Endothelial cell of umbilical vein (primary cell): Measurements from ENCODE around the gene RPL31. TPM values are rescaled to one million over a fixed set of nuclear protein-coding genes. Genes with fewer than 3 reads are reported as not detected.

Source experiments
- BruUV-seq: library from RNA; stranded (reverse); fragments of 400-500 nt; replicated peaks from 2 replicates; lab custom pipeline; 2021; lab: Mats Ljungman, UMichigan
- CTCF ChIA-PET: fragments of 300-600, 350-600 bp; sonication (Branson Sonifier 250); formaldehyde crosslinking; loops from one replicate; lab custom pipeline; 2021; ENCODE audit warnings: antibody characterized with exemption, inconsistent platforms; lab: Charles Lee
- POLR2A ChIA-PET: fragments of 300-600, 350-600 bp; sonication (Branson Sonifier 250); formaldehyde crosslinking; loops from one replicate; lab custom pipeline; 2021; ENCODE audit warnings: antibody characterized with exemption, inconsistent platforms; lab: Charles Lee
- DNase-seq: peaks from one replicate; pipeline ENCODE4 v3.0.0-alpha.2; 2011; ENCODE audit warnings: low read depth, low spot score
- FAIRE-seq: peaks from 2 replicates; lab custom pipeline; 2011; peaks lifted over from hg19 to GRCh38; lab: Jason Lieb, UNC
- H2AFZ ChIP-seq: 2 replicates; pipeline ENCODE4 v1.6.0; 2012; ENCODE audit warnings: low read depth, low read length, control low read depth, inconsistent platforms
- H3K27ac ChIP-seq: 2 replicates; pipeline ENCODE4 v1.5.1; 2011; ENCODE audit warnings: low read depth, mild to moderate bottlenecking, control low read depth, low read length, moderate library complexity; ENCODE audit not compliant: insufficient read depth
- H3K27me3 ChIP-seq, 2 experiments: 2 replicates each; pipeline versions ENCODE4 v1.6.0 to v1.6.1; 2011; ENCODE audit warnings: low read length in 2 of 2, mixed read lengths in 1 of 2; ENCODE audit not compliant: control insufficient read depth in 2 of 2, insufficient read depth in 2 of 2
- H3K36me3 ChIP-seq, 2 experiments: 2 replicates in 1 of 2; 3 replicates in 1 of 2; pipeline ENCODE4 v1.5.1; 2011; ENCODE audit warnings: low read length in 2 of 2, mild to moderate bottlenecking in 1 of 2, moderate library complexity in 1 of 2; ENCODE audit not compliant: control insufficient read depth in 2 of 2, insufficient read depth in 2 of 2; ENCODE audit errors: extremely low read depth in 1 of 2
- H3K4me1 ChIP-seq: 3 replicates; pipeline ENCODE4 v1.5.1; 2011; ENCODE audit warnings: mild to moderate bottlenecking, low read length; ENCODE audit not compliant: control insufficient read depth, insufficient read depth; ENCODE audit errors: extremely low read depth
- H3K4me2 ChIP-seq: 2 replicates; pipeline ENCODE4 v1.6.1; 2011; ENCODE audit warnings: low read length, control low read depth, mixed read lengths; ENCODE audit not compliant: insufficient read depth
- H3K4me3 ChIP-seq, 3 experiments: fragments of 200-600 bp in 1 of 3; sonication (generic), shearing (Covaris generic) in 1 of 3; replicated peaks in 1 of 3; 2 replicates each; pipeline ENCODE4 v1.5.1; 2011 to 2016; ENCODE audit warnings: control low read depth in 3 of 3, low read length in 3 of 3, mild to moderate bottlenecking in 2 of 3, inconsistent platforms in 1 of 3, low read depth in 1 of 3, moderate library complexity in 1 of 3; ENCODE audit not compliant: insufficient read depth in 1 of 3
- H3K79me2 ChIP-seq: 2 replicates; pipeline ENCODE4 v1.6.0; 2012; ENCODE audit warnings: low read length, inconsistent platforms; ENCODE audit not compliant: control insufficient read depth, insufficient read depth
- H3K9ac ChIP-seq: replicated peaks from 2 replicates; pipeline ENCODE3; 2011; ENCODE audit warnings: low read length, control low read depth; ENCODE audit not compliant: insufficient read depth; ENCODE audit errors: extremely low read depth
- H3K9me1 ChIP-seq: replicated peaks from 3 replicates; pipeline ENCODE4 v1.6.0; 2011; ENCODE audit warnings: mild to moderate bottlenecking, low read length; ENCODE audit not compliant: control insufficient read depth, insufficient read depth; ENCODE audit errors: extremely low read depth
- H3K9me3 ChIP-seq: replicated peaks from 2 replicates; pipeline ENCODE4 v1.5.1; 2012; ENCODE audit warnings: low read length, inconsistent platforms; ENCODE audit not compliant: control insufficient read depth, insufficient read depth
- H4K20me1 ChIP-seq: replicated peaks from 2 replicates; pipeline ENCODE3; 2011; ENCODE audit warnings: mild to moderate bottlenecking, low read length; ENCODE audit not compliant: control insufficient read depth, insufficient read depth; ENCODE audit errors: extremely low read depth
- EZH2 ChIP-seq: IDR thresholded peaks from 2 replicates; pipeline ENCODE4 v1.6.1; 2012; ENCODE audit warnings: borderline replicate concordance, low read depth, mild to moderate bottlenecking, moderate library complexity, low read length, inconsistent platforms; ENCODE audit not compliant: severe bottlenecking
- FOS ChIP-seq: IDR thresholded peaks from 2 replicates; pipeline ENCODE4 v1.6.1; 2011; ENCODE audit warnings: mild to moderate bottlenecking, low read length, moderate library complexity, borderline replicate concordance; ENCODE audit not compliant: insufficient read depth
- GATA2 ChIP-seq: IDR thresholded peaks from 2 replicates; pipeline ENCODE4 v1.7.0; 2011; ENCODE audit warnings: low read depth, mild to moderate bottlenecking, moderate library complexity, mixed read lengths, low read length; ENCODE audit not compliant: insufficient read length, insufficient read depth
- JUN ChIP-seq: IDR thresholded peaks from 2 replicates; pipeline ENCODE4 v1.6.1; 2011; ENCODE audit warnings: borderline replicate concordance, low read depth; ENCODE audit not compliant: insufficient read length, insufficient read depth
- MYC ChIP-seq: IDR thresholded peaks from one replicate; pipeline ENCODE4 v1.6.1; 2011; ENCODE audit warnings: mild to moderate bottlenecking, low read depth, low read length
- POLR2A ChIP-seq: IDR thresholded peaks from 2 replicates; pipeline ENCODE4 v1.6.1; 2012; ENCODE audit warnings: low read depth, mild to moderate bottlenecking, control low read depth, low read length
- POLR2AphosphoS5 ChIP-seq: IDR thresholded peaks from 2 replicates; pipeline ENCODE4 v1.6.1; 2012; ENCODE audit warnings: low read depth, mild to moderate bottlenecking, control low read depth, low read length, moderate library complexity; ENCODE audit not compliant: insufficient read depth
- dilution Hi-C: fragments of 300-500 bp; cut with MboI; formaldehyde crosslinking; loops from one replicate; pipeline ENCODE4 v1.15.0; 2019; ENCODE audit warnings: low sequenced_read_pairs; ENCODE audit not compliant: extremely low pct_ligation_motif_present
- intact Hi-C: fragments of 100-400 bp; cut with micrococcal nuclease; formaldehyde crosslinking; loops from one replicate; pipeline ENCODE4 v1.10.0; 2022
- polyA plus RNA-seq, 4 experiments: library from polyadenylated mRNA; depleted of rRNA in 3 of 4; stranded (reverse) in 3 of 4; unstranded in 1 of 4; fragments of >200 nt; gene quantifications; 2 replicates each; pipeline versions ENCODE4 v1.2.1 to v1.2.3, GENCODE V29; 2011 to 2012; ENCODE audit warnings: missing spikeins in 1 of 4
- total RNA-seq: library from RNA; stranded (reverse); gene quantifications from 2 replicates; pipeline ENCODE4 v1.2.3, GENCODE V29; 2021
- TF ChIP-seq, protein P1 (sequence below), 2 donors: IDR thresholded peaks; 1 replicate in 1 of 2; 2 replicates in 1 of 2; pipeline ENCODE4 v1.5.1; 2011; ENCODE audit warnings: low read length in 2 of 2, mild to moderate bottlenecking in 2 of 2, moderate library complexity in 2 of 2, control low read depth in 1 of 2, inconsistent platforms in 1 of 2, low read depth in 1 of 2; ENCODE audit not compliant: insufficient read depth in 1 of 2; ENCODE audit errors: extremely low read depth in 1 of 2
- TF ChIP-seq, protein P2 (sequence below): IDR thresholded peaks from 2 replicates; pipeline ENCODE4 v1.6.1; 2011; ENCODE audit not compliant: insufficient read depth, insufficient read length

The RPL31 gene
- total and polyA plus RNA-seq, 2 donors (not counting 3 experiments of a cell fraction or from before 2014, with no cell fraction given) = 1,137 to 1,355 TPM

DNA sequence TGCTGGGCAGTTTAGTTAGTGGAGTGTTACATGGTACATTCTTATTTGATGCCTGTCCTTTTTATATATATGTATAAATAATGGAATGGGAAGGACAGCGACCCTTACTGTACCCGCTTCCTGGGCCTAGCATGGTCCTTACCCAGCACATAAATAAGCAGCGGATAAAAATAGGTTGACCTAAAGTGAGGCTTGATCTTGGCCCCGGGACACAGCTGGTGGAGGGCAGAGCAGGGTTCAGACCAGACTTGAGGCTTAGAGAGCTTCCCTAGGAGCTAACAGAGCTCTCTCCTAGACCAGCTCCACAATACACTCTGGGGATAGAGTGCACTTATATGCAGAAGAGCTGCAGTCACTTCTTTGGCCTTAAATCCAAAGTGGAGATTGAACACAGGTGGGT is 46.9 kb upstream of the RPL31 start:
- FAIRE-seq (no peak), DNase-seq (no peak)
- BruUV-seq = no TSS peak
- TF ChIP-seq, protein P1, sequence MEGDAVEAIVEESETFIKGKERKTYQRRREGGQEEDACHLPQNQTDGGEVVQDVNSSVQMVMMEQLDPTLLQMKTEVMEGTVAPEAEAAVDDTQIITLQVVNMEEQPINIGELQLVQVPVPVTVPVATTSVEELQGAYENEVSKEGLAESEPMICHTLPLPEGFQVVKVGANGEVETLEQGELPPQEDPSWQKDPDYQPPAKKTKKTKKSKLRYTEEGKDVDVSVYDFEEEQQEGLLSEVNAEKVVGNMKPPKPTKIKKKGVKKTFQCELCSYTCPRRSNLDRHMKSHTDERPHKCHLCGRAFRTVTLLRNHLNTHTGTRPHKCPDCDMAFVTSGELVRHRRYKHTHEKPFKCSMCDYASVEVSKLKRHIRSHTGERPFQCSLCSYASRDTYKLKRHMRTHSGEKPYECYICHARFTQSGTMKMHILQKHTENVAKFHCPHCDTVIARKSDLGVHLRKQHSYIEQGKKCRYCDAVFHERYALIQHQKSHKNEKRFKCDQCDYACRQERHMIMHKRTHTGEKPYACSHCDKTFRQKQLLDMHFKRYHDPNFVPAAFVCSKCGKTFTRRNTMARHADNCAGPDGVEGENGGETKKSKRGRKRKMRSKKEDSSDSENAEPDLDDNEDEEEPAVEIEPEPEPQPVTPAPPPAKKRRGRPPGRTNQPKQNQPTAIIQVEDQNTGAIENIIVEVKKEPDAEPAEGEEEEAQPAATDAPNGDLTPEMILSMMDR (IDR thresholded peaks at IDR 0.05; ENCODE audit: extremely low read depth in 1 of 2, insufficient read depth in 1 of 2, low read depth in 1 of 2, low read length in 2 of 2) = no peak
- TF ChIP-seq GATA2 (no peak), FOS (no peak), JUN (no peak), POLR2AphosphoS5 (no peak), POLR2A (no peak), EZH2 (no peak), MYC (no peak)
- TF ChIP-seq, protein P2, sequence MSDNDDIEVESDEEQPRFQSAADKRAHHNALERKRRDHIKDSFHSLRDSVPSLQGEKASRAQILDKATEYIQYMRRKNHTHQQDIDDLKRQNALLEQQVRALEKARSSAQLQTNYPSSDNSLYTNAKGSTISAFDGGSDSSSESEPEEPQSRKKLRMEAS = no peak
- H2AFZ ChIP-seq = no peak overlapping the region
- ChIA-PET CTCF (interaction anchor here (1.0 kb wide), 1 partner anchor 225 kb away, joined by 3 read pairs; no protein-coding TSS in a partner anchor), POLR2A (no interaction called here)
- H3K4me3 ChIP-seq = no peak overlapping the region
- H3K4me2 ChIP-seq = no peak overlapping the region
- no peaks in the 10 kb centered on the region for H3K79me2 ChIP-seq
- peaks cover 15% of the 10 kb centered on the region for H3K4me1 ChIP-seq
- H4K20me1 ChIP-seq = no peaks in the 10 kb centered on the region
- intact Hi-C loops (no loop called here), dilution Hi-C loops (no loop called here)
- no peaks in the 10 kb centered on the region for H3K9me3 ChIP-seq
- peaks cover 0 to 6% of the 10 kb centered on the region in 2 experiments for H3K36me3 ChIP-seq
- no peaks in the 10 kb centered on the region for H3K9me1 ChIP-seq
- H3K27ac ChIP-seq = no peak overlapping the region
- no peaks in the 10 kb centered on the region for H3K27me3 ChIP-seq
- H3K9ac ChIP-seq = no peak overlapping the region
